CD14-positive monocyte (primary cell): ENCODE measurements around the gene PRR15. TPM values are rescaled to one million over a fixed set of nuclear protein-coding genes. Genes with fewer than 3 reads are reported as not detected.

Experiments
- DNase-seq, 3 donors: peaks; one replicate each; pipeline ENCODE4 v3.0.0-alpha.2; 2011 to 2022
- H2AFZ ChIP-seq: 2 replicates; pipeline ENCODE4 v1.6.0; 2012; ENCODE audit warnings: mild to moderate bottlenecking, low read depth, low read length, inconsistent platforms; ENCODE audit not compliant: insufficient read depth, poor library complexity, severe bottlenecking
- H3K27ac ChIP-seq, 2 donors: 1 replicate in 1 of 2; 2 replicates in 1 of 2; pipeline ENCODE4 v1.5.1; 2012 to 2013; ENCODE audit warnings: low read length in 2 of 2, control low read depth in 1 of 2, inconsistent platforms in 1 of 2, low read depth in 1 of 2, mild to moderate bottlenecking in 1 of 2
- H3K27me3 ChIP-seq, 2 donors: one replicate each; pipeline versions ENCODE4 v1.6.0 to v1.6.1; 2011 to 2013; ENCODE audit warnings: low read length in 2 of 2; ENCODE audit not compliant: control insufficient read depth in 2 of 2, insufficient read depth in 2 of 2
- H3K36me3 ChIP-seq, 2 donors: replicated peaks in 1 of 2; 1 replicate in 1 of 2; 2 replicates in 1 of 2; pipeline versions ENCODE4 v1.5.1 to v1.6.1; 2012 to 2013; ENCODE audit warnings: low read length in 2 of 2, control low read depth in 1 of 2, inconsistent platforms in 1 of 2, mild to moderate bottlenecking in 1 of 2; ENCODE audit not compliant: insufficient read depth in 2 of 2, control insufficient read depth in 1 of 2
- H3K4me1 ChIP-seq, 2 donors: 1 replicate in 1 of 2; 2 replicates in 1 of 2; pipeline versions ENCODE4 v1.5.1 to v1.6.1; 2012 to 2013; ENCODE audit warnings: low read length in 2 of 2, control low read depth in 1 of 2, inconsistent platforms in 1 of 2, mild to moderate bottlenecking in 1 of 2, moderate library complexity in 1 of 2; ENCODE audit not compliant: insufficient read depth in 2 of 2, control insufficient read depth in 1 of 2
- H3K4me2 ChIP-seq: replicated peaks from 2 replicates; pipeline ENCODE3; 2012; ENCODE audit warnings: low read length, moderate library complexity, mild to moderate bottlenecking; ENCODE audit not compliant: poor library complexity, severe bottlenecking; ENCODE audit errors: extremely low read depth
- H3K4me3 ChIP-seq, 3 experiments: fragments of 200-600 bp in 1 of 3; sonication (generic) in 1 of 3; replicated peaks in 1 of 3; 1 replicate in 2 of 3; 2 replicates in 1 of 3; pipeline ENCODE4 v1.5.1; 2011 to 2013; ENCODE audit warnings: low read length in 3 of 3, mild to moderate bottlenecking in 3 of 3, control low read depth in 2 of 3, low read depth in 2 of 3, inconsistent platforms in 1 of 3, moderate library complexity in 1 of 3
- H3K79me2 ChIP-seq: 2 replicates; pipeline ENCODE4 v1.6.0; 2012; ENCODE audit warnings: mild to moderate bottlenecking, control low read depth, inconsistent platforms, low read length, moderate library complexity; ENCODE audit not compliant: insufficient read depth
- H3K9ac ChIP-seq: 2 replicates; pipeline ENCODE4 v1.6.0; 2017; ENCODE audit warnings: low read length, mild to moderate bottlenecking; ENCODE audit not compliant: insufficient read depth, poor library complexity, severe bottlenecking
- H3K9me3 ChIP-seq, 2 donors: replicated peaks in 1 of 2; 1 replicate in 1 of 2; 2 replicates in 1 of 2; pipeline versions ENCODE4 v1.5.1 to v1.6.1; 2012 to 2013; ENCODE audit warnings: low read length in 2 of 2, control low read depth in 1 of 2; ENCODE audit not compliant: control insufficient read depth in 1 of 2, insufficient read depth in 1 of 2
- H4K20me1 ChIP-seq: 2 replicates; pipeline ENCODE4 v1.6.0; 2012; ENCODE audit warnings: mild to moderate bottlenecking, low read length, control low read depth, moderate library complexity; ENCODE audit not compliant: insufficient read depth
- H3K27ac Mint-ChIP-seq, 7 donors: one replicate each; pipeline ENCODE4 v1.8.0; 2020; ENCODE audit warnings: mild to moderate bottlenecking in 7 of 7, mixed read lengths in 7 of 7, moderate library complexity in 6 of 7, inconsistent platforms in 2 of 7
- H3K27me3 Mint-ChIP-seq, 3 donors: one replicate each; pipeline ENCODE4 v1.8.0; 2021 to 2022; ENCODE audit warnings: low read depth in 3 of 3, mild to moderate bottlenecking in 3 of 3, mixed read lengths in 3 of 3, moderate library complexity in 3 of 3, inconsistent platforms in 1 of 3
- H3K36me3 Mint-ChIP-seq, 2 donors: one replicate each; pipeline ENCODE4 v1.8.0; 2020; ENCODE audit warnings: mixed read lengths in 2 of 2, inconsistent platforms in 1 of 2, mild to moderate bottlenecking in 1 of 2
- H3K4me1 Mint-ChIP-seq: one replicate; pipeline ENCODE4 v1.8.0; 2020; ENCODE audit warnings: mild to moderate bottlenecking, mixed read lengths
- H3K4me3 Mint-ChIP-seq, 2 donors: one replicate each; pipeline ENCODE4 v1.8.0; 2020; ENCODE audit warnings: mild to moderate bottlenecking in 2 of 2, mixed read lengths in 2 of 2, moderate library complexity in 1 of 2
- H3K9me3 Mint-ChIP-seq, 7 donors: one replicate each; pipeline ENCODE4 v1.8.0; 2020 to 2022; ENCODE audit warnings: mixed read lengths in 7 of 7, mild to moderate bottlenecking in 6 of 7, moderate library complexity in 6 of 7, inconsistent platforms in 2 of 7
- CTCF ChIP-seq: fragments of 200-600 bp; IDR thresholded peaks from one replicate; pipeline ENCODE4 v1.8.0; 2022; ENCODE audit warnings: antibody characterized with exemption, mild to moderate bottlenecking
- WGBS: methylation state at CpG from one replicate; pipeline ENCODE4 v1.1.5; 2013; ENCODE audit warnings: missing lambda C conversion rate; ENCODE audit not compliant: insufficient coverage; 5-methylcytosine and 5-hydroxymethylcytosine counted together
- intact Hi-C, 2 donors: fragments of 100-400 bp; cut with micrococcal nuclease; formaldehyde crosslinking; loops; one replicate each; pipeline versions ENCODE4 v1.15.0 to v1.15.1; 2023
- polyA plus RNA-seq, 3 donors: library from polyadenylated mRNA; depleted of rRNA in 1 of 3; unstranded in 2 of 3; stranded (reverse) in 1 of 3; fragments of 300-500 nt in 2 of 3; fragments of >200 nt in 1 of 3; fragmentation: Illumina TruSeq in 2 of 3; gene quantifications; 1 replicate in 2 of 3; 2 replicates in 1 of 3; pipeline ENCODE4 v1.2.3, GENCODE V29; 2012 to 2021

PRR15 gene
- polyA plus RNA-seq, 3 donors: not detected

- H4K20me1 ChIP-seq: no peaks in the 10 kb centered on the region
- Mint-ChIP-seq H3K9me3 (peaks cover 0 to 31% (median 12%) of the 10 kb centered on the region in 7 donors), H3K4me1 (peaks cover 45% of the 10 kb centered on the region), H3K27ac (no peak overlapping the region), H3K27me3 (peaks cover 78 to 91% (median 79%) of the 10 kb centered on the region in 3 donors), H3K36me3 (peaks cover 7 to 18% of the 10 kb centered on the region in 2 donors), H3K4me3 (peak overlapping the region; percentile 84 to 98)
- H3K4me1 ChIP-seq: peaks cover 43% of the 10 kb centered on the region in 2 donors
- no peak for TF ChIP-seq CTCF
- peak overlapping the region; percentile 95 for H3K4me2 ChIP-seq
- H3K36me3 ChIP-seq: no peaks in the 10 kb centered on the region
- no peak overlapping the region for H3K27ac ChIP-seq
- peaks cover 76 to 91% of the 10 kb centered on the region in 2 donors for H3K27me3 ChIP-seq
- peak overlapping the region; percentile 66 for H2AFZ ChIP-seq
- WGBS: 47% methylated on average over 12 of the region's 13 CpGs
- H3K9ac ChIP-seq: peak overlapping the region; percentile 6
- peak overlapping the region in 1 of 3 experiments; percentile 78 for H3K4me3 ChIP-seq
- H3K9me3 ChIP-seq: peaks cover 0 to 15% of the 10 kb centered on the region in 2 donors
- intact Hi-C loops: no loop called here
- no peaks in the 10 kb centered on the region for H3K79me2 ChIP-seq
- DNase-seq: no peak
These were observed 2.0 kb downstream of the PRR15 start for GRCh38 chr7:29565634-29565981.

GRCh38 chr7:29565982-29566746, 2.5 kb downstream of the PRR15 start:
- WGBS: 17% methylated on average over 48 of the region's 56 CpGs

More at GRCh38 chr7:29565982-29566746, 2.5 kb downstream of the PRR15 start:
- peaks cover 7 to 18% of the 10 kb centered on the region in 2 donors for H3K36me3 Mint-ChIP-seq
- Histone ChIP-seq H3K27ac (no peak overlapping the region), H3K27me3 (peaks cover 76 to 91% of the 10 kb centered on the region in 2 donors), H4K20me1 (no peaks in the 10 kb centered on the region), H3K9me3 (peaks cover 0 to 15% of the 10 kb centered on the region in 2 donors), H3K4me2 (peak overlapping the region; percentile 95), H3K9ac (peak overlapping the region; percentile 6), H3K4me3 (peak overlapping the region; percentile 1 to 78 (median 17)), H2AFZ (peak overlapping the region; percentile 66), H3K79me2 (no peaks in the 10 kb centered on the region), H3K4me1 (peaks cover 43% of the 10 kb centered on the region in 2 donors), H3K36me3 (no peaks in the 10 kb centered on the region)
- no peak overlapping the region for H3K27ac Mint-ChIP-seq
- peaks cover 0 to 28% (median 10%) of the 10 kb centered on the region in 7 donors for H3K9me3 Mint-ChIP-seq
- intact Hi-C loops: no loop called here
- TF ChIP-seq CTCF: no peak
- peak overlapping the region; percentile 84 to 98 for H3K4me3 Mint-ChIP-seq
- DNase-seq: no peak
- peaks cover 44% of the 10 kb centered on the region for H3K4me1 Mint-ChIP-seq
- peaks cover 73 to 85% (median 74%) of the 10 kb centered on the region in 3 donors for H3K27me3 Mint-ChIP-seq
